SK-N-SH (cell line): ENCODE measurements around the gene SAG. TPM values are rescaled to one million over a fixed set of nuclear protein-coding genes. Genes with fewer than 3 reads are reported as not detected.

Source experiments
- CTCF ChIA-PET: fragments of 300-600, 350-600 bp; formaldehyde crosslinking; extraction: SDS; loops from one replicate; lab custom pipeline; 2021; lab: Yijun Ruan, JAX
- POLR2A ChIA-PET: fragments of 350-600 bp; sonication (Branson Sonifier 250); formaldehyde crosslinking; extraction: SDS; loops from one replicate; lab custom pipeline; 2020; ENCODE audit warnings: antibody characterized with exemption, inconsistent platforms; lab: Yijun Ruan, JAX
- DNase-seq: peaks from one replicate; pipeline ENCODE4 v3.0.0; 2012
- H2AFZ ChIP-seq: fragments of 200-600 bp; sonication (generic); 2 replicates; pipeline ENCODE4 v1.8.1; 2016; ENCODE audit warnings: antibody characterized with exemption, mild to moderate bottlenecking, low read depth
- H3F3A ChIP-seq: fragments of 200-600 bp; sonication (generic); replicated peaks from 2 replicates; pipeline ENCODE3; 2016; ENCODE audit warnings: antibody characterized with exemption, mild to moderate bottlenecking; ENCODE audit not compliant: insufficient read depth
- H3K27ac ChIP-seq, 2 experiments: fragments of 200-500 bp in 1 of 2; fragments of 200-600 bp in 1 of 2; sonication (Bioruptor generic) in 1 of 2; sonication (generic), shearing (Covaris generic) in 1 of 2; 2 replicates each; pipeline versions ENCODE4 v1.5.1 to v1.6.1; 2014 to 2016; ENCODE audit warnings: low read depth in 2 of 2, inconsistent platforms in 1 of 2, low read length in 1 of 2, mild to moderate bottlenecking in 1 of 2, mixed read lengths in 1 of 2
- H3K27me3 ChIP-seq: fragments of 200-600 bp; sonication (generic), shearing (Covaris generic); 2 replicates; pipeline ENCODE4 v1.6.1; 2016; ENCODE audit warnings: mixed run types; ENCODE audit not compliant: insufficient read depth
- H3K36me3 ChIP-seq, 2 experiments: fragments of 200-500 bp in 1 of 2; fragments of 200-600 bp in 1 of 2; sonication (Bioruptor generic) in 1 of 2; sonication (generic) in 1 of 2; replicated peaks in 1 of 2; 2 replicates each; pipeline versions ENCODE3 to v1.5.1; 2014 to 2016; ENCODE audit warnings: low read length in 1 of 2, mild to moderate bottlenecking in 1 of 2; ENCODE audit not compliant: insufficient read depth in 2 of 2, control insufficient read depth in 1 of 2
- H3K4me1 ChIP-seq, 2 experiments: fragments of 200-500 bp in 1 of 2; fragments of 200-600 bp in 1 of 2; sonication (Bioruptor generic) in 1 of 2; sonication (generic), shearing (Covaris generic) in 1 of 2; 2 replicates each; pipeline versions ENCODE4 v1.5.1 to v1.6.1; 2014 to 2016; ENCODE audit warnings: low read depth in 1 of 2, low read length in 1 of 2, mixed run types in 1 of 2; ENCODE audit not compliant: insufficient read depth in 2 of 2, control insufficient read depth in 1 of 2
- H3K4me2 ChIP-seq: fragments of 200-600 bp; sonication (generic), shearing (Covaris generic); 2 replicates; pipeline ENCODE4 v1.6.1; 2017; ENCODE audit warnings: mixed run types
- H3K4me3 ChIP-seq, 2 experiments: fragments of 200-500 bp in 1 of 2; fragments of 200-600 bp in 1 of 2; sonication (Bioruptor generic) in 1 of 2; sonication (generic), shearing (Covaris generic) in 1 of 2; 2 replicates each; pipeline versions ENCODE4 v1.5.1 to v1.8.1; 2014 to 2016; ENCODE audit warnings: low read depth in 2 of 2, inconsistent platforms in 1 of 2, low read length in 1 of 2, mild to moderate bottlenecking in 1 of 2, mixed read lengths in 1 of 2, moderate library complexity in 1 of 2
- H3K79me2 ChIP-seq: fragments of 200-600 bp; sonication (generic); 2 replicates; pipeline ENCODE4 v1.8.1; 2017; ENCODE audit warnings: mild to moderate bottlenecking; ENCODE audit not compliant: insufficient read depth
- H3K9ac ChIP-seq: fragments of 200-600 bp; sonication (generic); 2 replicates; pipeline ENCODE4 v1.6.1; 2017; ENCODE audit warnings: mixed run types
- H3K9me2 ChIP-seq: fragments of 200-600 bp; sonication (generic); 2 replicates; pipeline ENCODE4 v1.6.1; 2017; ENCODE audit warnings: mixed run types
- H3K9me3 ChIP-seq: fragments of 200-600 bp; sonication (generic); 2 replicates; pipeline ENCODE4 v1.6.1; 2017; ENCODE audit warnings: mixed run types, mild to moderate bottlenecking, moderate library complexity
- H4K20me1 ChIP-seq: fragments of 200-600 bp; sonication (generic); 2 replicates; pipeline ENCODE4 v1.6.1; 2017; ENCODE audit warnings: mild to moderate bottlenecking, mixed run types; ENCODE audit not compliant: insufficient read depth
- CHD2 ChIP-seq: fragments of 150-350 bp; IDR thresholded peaks from 2 replicates; pipeline ENCODE4 v1.6.1; 2018; ENCODE audit warnings: low read length; ENCODE audit not compliant: partially characterized antibody
- FOXJ3 ChIP-seq: sonication (generic); formaldehyde crosslinking; IDR thresholded peaks from 2 replicates; pipeline ENCODE4 v1.5.1; 2020; ENCODE audit warnings: mild to moderate bottlenecking, missing genetic modification reagents
- FOXM1 ChIP-seq: IDR thresholded peaks from 2 replicates; pipeline ENCODE4 v1.4.0; 2012; ENCODE audit warnings: low read depth, mild to moderate bottlenecking
- GATA2 ChIP-seq: sonication (generic); formaldehyde crosslinking; IDR thresholded peaks from 2 replicates; pipeline ENCODE4 v1.5.0; 2020; ENCODE audit warnings: mild to moderate bottlenecking, missing genetic modification reagents
- IRF3 ChIP-seq: fragments of 150-350 bp; IDR thresholded peaks from 2 replicates; pipeline ENCODE4 v1.6.1; 2016; ENCODE audit warnings: mild to moderate bottlenecking, low read depth, low read length
- MAX ChIP-seq: IDR thresholded peaks from 2 replicates; pipeline ENCODE4 v1.4.0; 2012; ENCODE audit warnings: low read depth
- MEF2A ChIP-seq: IDR thresholded peaks from 2 replicates; pipeline ENCODE4 v1.4.0; 2012; ENCODE audit warnings: low read depth, borderline replicate concordance
- MXI1 ChIP-seq: IDR thresholded peaks from 2 replicates; pipeline ENCODE4 v1.6.1; 2012; ENCODE audit warnings: mild to moderate bottlenecking, low read depth, low read length, improper control_type of control experiment
- POLR2AphosphoS5 ChIP-seq: IDR thresholded peaks from 2 replicates; pipeline ENCODE4 v1.6.1; 2012; ENCODE audit warnings: low read depth, low read length
- RCOR1 ChIP-seq: fragments of 150-350 bp; IDR thresholded peaks from 2 replicates; pipeline ENCODE4 v1.6.1; 2017; ENCODE audit warnings: antibody characterized with exemption, low read length
- RFX5 ChIP-seq: IDR thresholded peaks from 2 replicates; pipeline ENCODE4 v1.6.1; 2012; ENCODE audit warnings: mild to moderate bottlenecking, improper control_type of control experiment, low read length
- SIN3A ChIP-seq: IDR thresholded peaks from 2 replicates; pipeline ENCODE4 v1.6.1; 2012; ENCODE audit warnings: low read depth, mild to moderate bottlenecking, low read length, moderate library complexity, borderline replicate concordance
- TAF1 ChIP-seq: IDR thresholded peaks from 2 replicates; pipeline ENCODE4 v1.6.1; 2012; ENCODE audit warnings: low read depth, mild to moderate bottlenecking, low read length, moderate library complexity, borderline replicate concordance
- TCF12 ChIP-seq: IDR thresholded peaks from 2 replicates; pipeline ENCODE4 v1.4.0; 2012
- WGBS: methylation state at CpG from one replicate; pipeline ENCODE4 v1.1.6; 2017; ENCODE audit warnings: low lambda C conversion rate; 5-methylcytosine and 5-hydroxymethylcytosine counted together
- polyA plus RNA-seq, 3 experiments: library from polyadenylated mRNA; depleted of rRNA; stranded (reverse); fragments of >200 nt; gene quantifications; 2 replicates each; pipeline ENCODE4 v1.2.3, GENCODE V29; 2012
- TF ChIP-seq, protein P1 (sequence below): fragments of 200-600 bp; sonication (generic); IDR thresholded peaks from 2 replicates; pipeline ENCODE4 v1.6.1; 2017; ENCODE audit warnings: antibody characterized with exemption, mild to moderate bottlenecking, moderate library complexity
- TF ChIP-seq, protein P2 (sequence below): IDR thresholded peaks from 2 replicates; pipeline ENCODE4 v1.4.0; 2012; ENCODE audit warnings: low read depth, borderline replicate concordance

SAG gene
- polyA plus RNA-seq, 1 of the 3 experiments (the other 2 are of a cell fraction): not detected

GRCh38 chr2:233278921-233279320 lies 28.7 kb upstream of the SAG start:
- Histone ChIP-seq H3F3A (no peaks in the 10 kb centered on the region), H4K20me1 (no peaks in the 10 kb centered on the region), H3K79me2 (no peaks in the 10 kb centered on the region), H3K27me3 (no peaks in the 10 kb centered on the region), H3K4me2 (no peak overlapping the region), H2AFZ (no peak overlapping the region), H3K9ac (no peak overlapping the region), H3K9me2 (no peaks in the 10 kb centered on the region), H3K36me3 (peaks cover 78 to 92% of the 10 kb centered on the region in 2 experiments), H3K4me1 (peaks cover 0 to 9% of the 10 kb centered on the region in 2 experiments; a peak in 2 of 4 replicates), H3K9me3 (no peaks in the 10 kb centered on the region), H3K27ac (no peak overlapping the region), H3K4me3 (no peak overlapping the region)
- 93% methylated on average over 2 of the region's 2 CpGs for WGBS
- no peak for DNase-seq
- ChIA-PET POLR2A (no interaction called here), CTCF (no interaction called here)
- TF ChIP-seq, protein P1, sequence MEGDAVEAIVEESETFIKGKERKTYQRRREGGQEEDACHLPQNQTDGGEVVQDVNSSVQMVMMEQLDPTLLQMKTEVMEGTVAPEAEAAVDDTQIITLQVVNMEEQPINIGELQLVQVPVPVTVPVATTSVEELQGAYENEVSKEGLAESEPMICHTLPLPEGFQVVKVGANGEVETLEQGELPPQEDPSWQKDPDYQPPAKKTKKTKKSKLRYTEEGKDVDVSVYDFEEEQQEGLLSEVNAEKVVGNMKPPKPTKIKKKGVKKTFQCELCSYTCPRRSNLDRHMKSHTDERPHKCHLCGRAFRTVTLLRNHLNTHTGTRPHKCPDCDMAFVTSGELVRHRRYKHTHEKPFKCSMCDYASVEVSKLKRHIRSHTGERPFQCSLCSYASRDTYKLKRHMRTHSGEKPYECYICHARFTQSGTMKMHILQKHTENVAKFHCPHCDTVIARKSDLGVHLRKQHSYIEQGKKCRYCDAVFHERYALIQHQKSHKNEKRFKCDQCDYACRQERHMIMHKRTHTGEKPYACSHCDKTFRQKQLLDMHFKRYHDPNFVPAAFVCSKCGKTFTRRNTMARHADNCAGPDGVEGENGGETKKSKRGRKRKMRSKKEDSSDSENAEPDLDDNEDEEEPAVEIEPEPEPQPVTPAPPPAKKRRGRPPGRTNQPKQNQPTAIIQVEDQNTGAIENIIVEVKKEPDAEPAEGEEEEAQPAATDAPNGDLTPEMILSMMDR: no peak

DNA sequence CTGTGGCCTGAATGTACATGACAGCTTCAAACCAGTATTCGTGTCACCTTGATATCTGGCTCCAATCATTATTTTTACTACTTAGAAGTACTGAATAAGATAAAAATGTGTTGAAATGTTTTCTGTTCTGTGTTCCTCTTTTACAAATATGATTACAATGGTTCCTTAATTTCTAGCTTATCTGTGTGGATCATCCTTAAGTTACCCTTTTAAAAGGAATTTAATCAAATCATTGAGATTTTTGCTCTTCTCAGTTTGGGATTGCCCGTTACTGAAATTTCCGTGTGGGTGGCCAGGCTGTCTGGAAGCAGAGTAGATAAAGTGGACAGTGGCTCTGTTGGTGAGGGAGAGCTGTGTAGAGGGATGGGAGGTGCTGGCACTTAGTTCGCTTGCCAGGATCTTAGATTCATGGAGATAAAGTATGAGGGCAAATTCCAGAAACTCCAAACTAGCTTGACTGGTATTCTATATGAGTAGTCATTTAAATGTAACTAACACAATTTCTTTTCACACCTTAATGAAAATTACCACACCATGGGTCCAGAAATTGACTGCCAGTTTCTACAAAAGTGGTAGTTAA lies 27.4 kb upstream of the SAG start:
- TF ChIP-seq RCOR1 (no peak), TCF12 (0 out of 2 replicates have a peak, but pooled peaks have one; percentile 3), SIN3A (no peak), MEF2A (no peak), GATA2 (0 out of 2 replicates have a peak, but pooled peaks have one; percentile 29), FOXJ3 (CRISPR knock-in tag) (no peak), POLR2AphosphoS5 (no peak)
- Histone ChIP-seq H3K36me3 (peaks cover 75 to 85% of the 10 kb centered on the region in 2 experiments), H3K27ac (peak overlapping the region in 1 of 2 experiments; percentile 30; a peak in 2 of 4 replicates), H3K4me2 (no peak overlapping the region), H3K79me2 (no peaks in the 10 kb centered on the region), H3K9ac (no peak overlapping the region), H4K20me1 (no peaks in the 10 kb centered on the region), H3K27me3 (no peaks in the 10 kb centered on the region), H3K4me1 (peaks cover 0 to 9% of the 10 kb centered on the region in 2 experiments; a peak in 2 of 4 replicates), H3F3A (no peaks in the 10 kb centered on the region), H3K9me3 (no peaks in the 10 kb centered on the region), H2AFZ (no peak overlapping the region), H3K9me2 (no peaks in the 10 kb centered on the region), H3K4me3 (no peak overlapping the region)
- DNase-seq: peak; percentile 45
- POLR2A ChIA-PET: no interaction called here
- 50% methylated on average over 4 of the region's 4 CpGs for WGBS
- CTCF ChIA-PET: interaction anchor here (0.7 to 1.8 kb wide), 8 partner anchors 9 to 338 kb away, joined by 3 to 6 read pairs (median 4); partner anchors contain the start of genes ATG16L1 and DGKD

- Histone ChIP-seq H3K4me1 (peaks cover 0 to 9% of the 10 kb centered on the region in 2 experiments; a peak in 2 of 4 replicates), H3K27me3 (no peaks in the 10 kb centered on the region), H4K20me1 (no peaks in the 10 kb centered on the region), H3K79me2 (no peaks in the 10 kb centered on the region), H3K27ac (no peak overlapping the region), H3K9me3 (no peaks in the 10 kb centered on the region), H3F3A (no peaks in the 10 kb centered on the region), H3K4me3 (no peak overlapping the region), H3K9me2 (no peaks in the 10 kb centered on the region), H3K9ac (no peak overlapping the region), H3K36me3 (peaks cover 73 to 85% of the 10 kb centered on the region in 2 experiments), H2AFZ (no peak overlapping the region), H3K4me2 (no peak overlapping the region)
- ChIA-PET POLR2A (no interaction called here), CTCF (interaction anchor here (1.0 to 1.8 kb wide), 3 partner anchors 12 to 73 kb away, joined by 3 to 5 read pairs (median 3); partner anchors contain the start of gene DGKD)
- 91% methylated on average over 4 of the region's 4 CpGs for WGBS
- DNase-seq: no peak
- no peak for TF ChIP-seq RFX5
- TF ChIP-seq GATA2: no peak
- TF ChIP-seq MAX: no peak
- TF ChIP-seq CHD2: no peak
- no peak for TF ChIP-seq MXI1
- TF ChIP-seq FOXM1: no peak
- no peak for TF ChIP-seq IRF3
- TF ChIP-seq MEF2A: no peak
- TF ChIP-seq TAF1: no peak
- TF ChIP-seq RCOR1: no peak
- TF ChIP-seq, protein P2, sequence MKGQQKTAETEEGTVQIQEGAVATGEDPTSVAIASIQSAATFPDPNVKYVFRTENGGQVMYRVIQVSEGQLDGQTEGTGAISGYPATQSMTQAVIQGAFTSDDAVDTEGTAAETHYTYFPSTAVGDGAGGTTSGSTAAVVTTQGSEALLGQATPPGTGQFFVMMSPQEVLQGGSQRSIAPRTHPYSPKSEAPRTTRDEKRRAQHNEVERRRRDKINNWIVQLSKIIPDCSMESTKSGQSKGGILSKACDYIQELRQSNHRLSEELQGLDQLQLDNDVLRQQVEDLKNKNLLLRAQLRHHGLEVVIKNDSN: no peak
Measured at GRCh38 chr2:233281553-233281952, 26.1 kb upstream of the SAG start.
